Activated naive CD4-positive, alpha-beta T cell treated with anti-CD3 and anti-CD28 coated beads for 36 hours (primary cell): ENCODE measurements around the gene LMNA. TPM values are rescaled to one million over a fixed set of nuclear protein-coding genes. Genes with fewer than 3 reads are reported as not detected.
A peak's percentile ranks its signal among the peaks of the same experiment; 100 is the strongest.

Source experiments
- CTCF ChIA-PET: fragments of 350-600 bp; sonication (Branson Sonifier 250); formaldehyde crosslinking; loops from one replicate; lab custom pipeline; 2021; ENCODE audit warnings: antibody characterized with exemption; lab: Charles Lee
- DNase-seq: peaks from one replicate; pipeline ENCODE4 v3.0.0-alpha.2; 2020
- H3K27ac Mint-ChIP-seq: one replicate; pipeline ENCODE4 v1.8.0; 2021; ENCODE audit warnings: mild to moderate bottlenecking, mixed read lengths
- H3K27me3 Mint-ChIP-seq: one replicate; pipeline ENCODE4 v1.8.0; 2021; ENCODE audit warnings: low read depth, mixed read lengths
- H3K36me3 Mint-ChIP-seq: one replicate; pipeline ENCODE4 v1.8.0; 2021; ENCODE audit warnings: low read depth, mixed read lengths
- H3K4me1 Mint-ChIP-seq: one replicate; pipeline ENCODE4 v1.8.0; 2021; ENCODE audit warnings: low read depth, mixed read lengths
- H3K4me3 Mint-ChIP-seq: one replicate; pipeline ENCODE4 v1.8.0; 2021; ENCODE audit warnings: mild to moderate bottlenecking, moderate library complexity, mixed read lengths
- H3K9me3 Mint-ChIP-seq: one replicate; pipeline ENCODE4 v1.8.0; 2021; ENCODE audit warnings: mixed read lengths
- intact Hi-C: fragments of 100-400 bp; cut with micrococcal nuclease; formaldehyde crosslinking; loops from one replicate; pipeline ENCODE4 v1.15.1; 2023
- total RNA-seq, 2 experiments: library from RNA; stranded (reverse); gene quantifications; one replicate each; pipeline ENCODE4 v1.2.3, GENCODE V29; 2021

LMNA gene
- total RNA-seq, 2 experiments from 2014 or later: 62.1 to 62.6 TPM

GRCh38 chr1:156138458-156138867 is 24.0 kb downstream of the LMNA start:
- Mint-ChIP-seq H3K27me3 (no peaks in the 10 kb centered on the region), H3K4me1 (no peaks in the 10 kb centered on the region), H3K9me3 (no peaks in the 10 kb centered on the region), H3K27ac (no peak overlapping the region), H3K4me3 (no peak overlapping the region), H3K36me3 (peaks cover 21% of the 10 kb centered on the region)
- CTCF ChIA-PET: interaction anchor here (1.9 to 2.4 kb wide), 2 partner anchors 48 to 87 kb away, joined by 6 to 8 read pairs; no protein-coding TSS in a partner anchor
- DNase-seq: no peak
- intact Hi-C loops: no loop called here

GRCh38 chr1:156140879-156141707 is 26.6 kb downstream of the LMNA start:
- peak; percentile 53 for DNase-seq
- CTCF ChIA-PET: interaction anchor here (0.6 to 12.6 kb wide), 24 partner anchors 9 to 303 kb away, joined by 3 to 244 read pairs (median 5); partner anchors contain the start of genes PMF1, SMG5 and TMEM79
- Mint-ChIP-seq H3K36me3 (peaks cover 11% of the 10 kb centered on the region), H3K4me1 (peaks cover 6% of the 10 kb centered on the region), H3K27me3 (no peaks in the 10 kb centered on the region), H3K9me3 (no peaks in the 10 kb centered on the region), H3K27ac (no peak overlapping the region), H3K4me3 (no peak overlapping the region)
- intact Hi-C loops: no loop called here

GRCh38 chr1:156143765-156144489 is 29.4 kb downstream of the LMNA start:
- Mint-ChIP-seq H3K4me3 (no peak overlapping the region), H3K27me3 (no peaks in the 10 kb centered on the region), H3K36me3 (no peaks in the 10 kb centered on the region), H3K9me3 (no peaks in the 10 kb centered on the region), H3K4me1 (peaks cover 29% of the 10 kb centered on the region), H3K27ac (no peak overlapping the region)
- intact Hi-C loops: no loop called here
- DNase-seq: no peak
- CTCF ChIA-PET: interaction anchor here (0.6 to 12.6 kb wide), 4 partner anchors 14 to 84 kb away, joined by 3 to 244 read pairs (median 16); no protein-coding TSS in a partner anchor

GRCh38 chr1:156144742-156145141 is 30.2 kb downstream of the LMNA start:
- Mint-ChIP-seq H3K36me3 (no peaks in the 10 kb centered on the region), H3K9me3 (no peaks in the 10 kb centered on the region), H3K4me1 (peaks cover 36% of the 10 kb centered on the region), H3K4me3 (no peak overlapping the region), H3K27me3 (no peaks in the 10 kb centered on the region), H3K27ac (no peak overlapping the region)
- CTCF ChIA-PET: interaction anchor here (2.0 to 12.6 kb wide), 2 partner anchors 78 to 83 kb away, joined by 7 to 244 read pairs; no protein-coding TSS in a partner anchor
- no peak for DNase-seq
- intact Hi-C loops: loop anchor here (5.0 kb wide), 1 partner anchor 303 kb away; no protein-coding TSS in a partner anchor

GRCh38 chr1:156145650-156146019 is 31.1 kb downstream of the LMNA start:
- peaks cover 43% of the 10 kb centered on the region for H3K4me1 Mint-ChIP-seq
- CTCF ChIA-PET: interaction anchor here (0.6 to 12.6 kb wide), 11 partner anchors 14 to 128 kb away, joined by 3 to 244 read pairs (median 4); no protein-coding TSS in a partner anchor

GRCh38 chr1:156146020-156146768 is 31.7 kb downstream of the LMNA start:
- Mint-ChIP-seq H3K4me3 (peak overlapping the region; percentile 67), H3K27me3 (no peaks in the 10 kb centered on the region), H3K27ac (peak overlapping the region; percentile 85), H3K9me3 (no peaks in the 10 kb centered on the region), H3K4me1 (peaks cover 49% of the 10 kb centered on the region), H3K36me3 (no peaks in the 10 kb centered on the region)
- peak; percentile 63 for DNase-seq
- intact Hi-C loops: loop anchor here (1.0 to 5.0 kb wide), 7 partner anchors 13 to 301 kb away; no protein-coding TSS in a partner anchor
- CTCF ChIA-PET: interaction anchor here (0.6 to 12.6 kb wide), 15 partner anchors 13 to 173 kb away, joined by 3 to 244 read pairs (median 4); no protein-coding TSS in a partner anchor

More at GRCh38 chr1:156145650-156146019, 31.1 kb downstream of the LMNA start:
- no peak for DNase-seq
- Mint-ChIP-seq H3K36me3 (no peaks in the 10 kb centered on the region), H3K4me3 (no peak overlapping the region), H3K27me3 (no peaks in the 10 kb centered on the region), H3K9me3 (no peaks in the 10 kb centered on the region), H3K27ac (no peak overlapping the region)
- intact Hi-C loops: loop anchor here (1.0 to 5.0 kb wide), 7 partner anchors 14 to 302 kb away; no protein-coding TSS in a partner anchor

- peak; percentile 50 for DNase-seq
These were observed 32.4 kb downstream of the LMNA start for GRCh38 chr1:156146769-156147405.

GRCh38 chr1:156148216-156148615 is 33.7 kb downstream of the LMNA start:
- no peak overlapping the region for H3K4me3 Mint-ChIP-seq
- no peaks in the 10 kb centered on the region for H3K36me3 Mint-ChIP-seq
- no peaks in the 10 kb centered on the region for H3K27me3 Mint-ChIP-seq
- peak overlapping the region; percentile 39 for H3K27ac Mint-ChIP-seq
- no peak for DNase-seq
- no peaks in the 10 kb centered on the region for H3K9me3 Mint-ChIP-seq
- intact Hi-C loops: loop anchor here (5.0 kb wide), 1 partner anchor 299 kb away; no protein-coding TSS in a partner anchor
- CTCF ChIA-PET: interaction anchor here (0.6 to 12.6 kb wide), 13 partner anchors 10 to 237 kb away, joined by 3 to 244 read pairs (median 4); no protein-coding TSS in a partner anchor
- peaks cover 58% of the 10 kb centered on the region for H3K4me1 Mint-ChIP-seq

More at GRCh38 chr1:156146769-156147405, 32.4 kb downstream of the LMNA start:
- CTCF ChIA-PET: interaction anchor here (0.7 to 12.6 kb wide), 8 partner anchors 13 to 172 kb away, joined by 3 to 244 read pairs (median 6); no protein-coding TSS in a partner anchor
- Mint-ChIP-seq H3K36me3 (no peaks in the 10 kb centered on the region), H3K27me3 (no peaks in the 10 kb centered on the region), H3K4me1 (peaks cover 51% of the 10 kb centered on the region), H3K27ac (peak overlapping the region; percentile 85), H3K9me3 (no peaks in the 10 kb centered on the region), H3K4me3 (peak overlapping the region; percentile 67)
- intact Hi-C loops: loop anchor here (1.0 to 5.0 kb wide), 7 partner anchors 12 to 300 kb away; no protein-coding TSS in a partner anchor

- peaks cover 64% of the 10 kb centered on the region for H3K4me1 Mint-ChIP-seq
- no peaks in the 10 kb centered on the region for H3K36me3 Mint-ChIP-seq
- H3K27me3 Mint-ChIP-seq: no peaks in the 10 kb centered on the region
- peak; percentile 37 for DNase-seq
- H3K9me3 Mint-ChIP-seq: no peaks in the 10 kb centered on the region
- no peak overlapping the region for H3K27ac Mint-ChIP-seq
- intact Hi-C loops: loop anchor here (5.0 kb wide), 1 partner anchor 298 kb away; no protein-coding TSS in a partner anchor
- CTCF ChIA-PET: interaction anchor here (0.6 to 12.6 kb wide), 6 partner anchors 8 to 231 kb away, joined by 3 to 244 read pairs (median 4); partner anchors contain the start of gene PMF1
- no peak overlapping the region for H3K4me3 Mint-ChIP-seq
These were observed 35.1 kb downstream of the LMNA start for GRCh38 chr1:156149374-156150332.
